B cell (primary cell): ENCODE data around the gene ARHGEF37. TPM values are rescaled to one million over a fixed set of nuclear protein-coding genes. Genes with fewer than 3 reads are reported as not detected.

ENCODE experiments used
- ATAC-seq: fragments of 200-7000 bp; cut with Tn5 transposase; one replicate; pipeline ENCODE4 v1.10.0; 2021; ENCODE audit warnings: low read depth, mild to moderate bottlenecking, moderate number of reproducible peaks, moderate library complexity
- CTCF ChIA-PET: fragments of 350-600 bp; sonication (Branson Sonifier 250); formaldehyde crosslinking; loops from one replicate; lab custom pipeline; 2021; ENCODE audit warnings: antibody characterized with exemption, inconsistent platforms; lab: Charles Lee
- POLR2A ChIA-PET: fragments of 350-600 bp; sonication (Branson Sonifier 250); formaldehyde crosslinking; loops from one replicate; lab custom pipeline; 2021; ENCODE audit warnings: antibody characterized with exemption; lab: Charles Lee
- DNase-seq: peaks from one replicate; pipeline ENCODE4 v3.0.0; 2013
- H2AFZ ChIP-seq: 2 replicates; pipeline ENCODE4 v1.6.1; 2012; ENCODE audit warnings: mild to moderate bottlenecking, low read depth, low read length; ENCODE audit not compliant: insufficient read depth, poor library complexity, severe bottlenecking
- H3K27ac ChIP-seq, 2 donors: 1 replicate in 1 of 2; 2 replicates in 1 of 2; pipeline ENCODE4 v1.5.1; 2012 to 2013; ENCODE audit warnings: low read length in 2 of 2, mild to moderate bottlenecking in 2 of 2, moderate library complexity in 1 of 2
- H3K27me3 ChIP-seq, 4 experiments: fragments of 200-600 bp in 1 of 4; sonication (generic) in 1 of 4; replicated peaks in 1 of 4; 1 replicate in 2 of 4; 2 replicates in 2 of 4; pipeline versions ENCODE4 v1.6.1 to v1.7.0; 2013 to 2016; ENCODE audit warnings: low read length in 3 of 4, mild to moderate bottlenecking in 2 of 4, mixed read lengths in 1 of 4, moderate library complexity in 1 of 4; ENCODE audit not compliant: insufficient read depth in 4 of 4, control insufficient read depth in 3 of 4; ENCODE audit errors: control extremely low read depth in 1 of 4
- H3K36me3 ChIP-seq, 2 experiments: replicated peaks in 1 of 2; 1 replicate in 1 of 2; 2 replicates in 1 of 2; pipeline versions ENCODE4 v1.6.1 to v1.7.1; 2013; ENCODE audit warnings: low read length in 1 of 2; ENCODE audit not compliant: insufficient read depth in 2 of 2, control insufficient read depth in 1 of 2; ENCODE audit errors: control extremely low read depth in 1 of 2, extremely low read depth in 1 of 2
- H3K4me1 ChIP-seq, 2 donors: fragments of 200-600 bp in 1 of 2; sonication (generic) in 1 of 2; 1 replicate in 1 of 2; 2 replicates in 1 of 2; pipeline versions ENCODE4 v1.5.1 to v1.6.1; 2013 to 2017; ENCODE audit warnings: low read length in 2 of 2; ENCODE audit not compliant: control insufficient read depth in 2 of 2, insufficient read depth in 2 of 2
- H3K4me2 ChIP-seq: replicated peaks from 2 replicates; pipeline ENCODE3; 2012; ENCODE audit warnings: mild to moderate bottlenecking, low read depth, low read length; ENCODE audit not compliant: poor library complexity, severe bottlenecking
- H3K4me3 ChIP-seq, 5 experiments: fragments of 200-600 bp in 1 of 5; sonication (generic) in 1 of 5; 1 replicate in 3 of 5; 2 replicates in 2 of 5; pipeline versions ENCODE4 v1.5.1 to v1.7.0; 2011 to 2016; ENCODE audit warnings: low read length in 4 of 5, mild to moderate bottlenecking in 4 of 5, low read depth in 2 of 5, control low read depth in 1 of 5, moderate library complexity in 1 of 5; ENCODE audit not compliant: insufficient read depth in 1 of 5; ENCODE audit errors: control extremely low read depth in 1 of 5, extremely low read depth in 1 of 5
- H3K79me2 ChIP-seq: fragments of 200-600 bp; sonication (generic); one replicate; pipeline ENCODE4 v1.6.0; 2016; ENCODE audit warnings: low read length; ENCODE audit not compliant: control insufficient read depth, insufficient read depth
- H3K9ac ChIP-seq: fragments of 200-600 bp; sonication (generic); 2 replicates; pipeline ENCODE4 v1.6.1; 2017; ENCODE audit warnings: mild to moderate bottlenecking, low read length, moderate library complexity
- H3K9me3 ChIP-seq, 3 donors: one replicate each; pipeline versions ENCODE4 v1.6.1 to v1.7.1; 2013; ENCODE audit warnings: low read length in 2 of 3; ENCODE audit not compliant: control insufficient read depth in 2 of 3, insufficient read depth in 1 of 3; ENCODE audit errors: control extremely low read depth in 1 of 3
- H4K20me1 ChIP-seq: 2 replicates; pipeline ENCODE4 v1.6.0; 2012; ENCODE audit warnings: mild to moderate bottlenecking, low read length; ENCODE audit not compliant: insufficient read depth, control insufficient read depth, poor library complexity, severe bottlenecking
- H3K27ac Mint-ChIP-seq: one replicate; pipeline ENCODE4 v1.8.0; 2021; ENCODE audit warnings: mixed read lengths
- H3K27me3 Mint-ChIP-seq: one replicate; pipeline ENCODE4 v1.8.0; 2021; ENCODE audit warnings: mixed read lengths
- H3K4me1 Mint-ChIP-seq: one replicate; pipeline ENCODE4 v1.8.0; 2021; ENCODE audit warnings: mixed read lengths
- H3K4me3 Mint-ChIP-seq: one replicate; pipeline ENCODE4 v1.8.0; 2021; ENCODE audit warnings: mixed read lengths
- H3K9me3 Mint-ChIP-seq: one replicate; pipeline ENCODE4 v1.8.0; 2022; ENCODE audit warnings: mixed read lengths; ENCODE audit not compliant: insufficient read depth
- CTCF ChIP-seq: fragments of 200-600 bp; IDR thresholded peaks from one replicate; pipeline ENCODE4 v1.8.0; 2022; ENCODE audit warnings: antibody characterized with exemption, mild to moderate bottlenecking
- EZH2 ChIP-seq: IDR thresholded peaks from 2 replicates; pipeline ENCODE4 v1.6.1; 2012; ENCODE audit warnings: borderline replicate concordance, low read depth, mild to moderate bottlenecking, moderate library complexity, low read length; ENCODE audit not compliant: insufficient read depth, poor library complexity, severe bottlenecking
- WGBS: methylation state at CpG from one replicate; pipeline ENCODE4 v1.1.5; 2013; ENCODE audit warnings: missing lambda C conversion rate; ENCODE audit not compliant: insufficient coverage; 5-methylcytosine and 5-hydroxymethylcytosine counted together
- intact Hi-C: fragments of 100-400 bp; cut with micrococcal nuclease; formaldehyde crosslinking; loops from one replicate; pipeline ENCODE4 v1.10.0; 2022
- polyA plus RNA-seq: library from polyadenylated mRNA; depleted of rRNA; stranded (reverse); fragments of >200 nt; gene quantifications from 2 replicates; pipeline ENCODE4 v1.2.3, GENCODE V29; 2012
- total RNA-seq, 2 donors: library from RNA; stranded (reverse); fragments of 120-200 nt in 1 of 2; gene quantifications; 1 replicate in 1 of 2; 2 replicates in 1 of 2; pipeline versions ENCODE4 v1.2.3 to v1.2.4, GENCODE V29; 2013 to 2022

The ARHGEF37 gene
- total and polyA plus RNA-seq, 2 donors (not counting 1 experiment from before 2014, with no cell fraction given): 0.06 to 1.7 TPM

GRCh38 chr5:149552038-149552494, 29.2 kb upstream of the ARHGEF37 start:
- DNase-seq (no peak), ATAC-seq (no peak)
- POLR2A ChIA-PET: interaction anchor here (0.8 to 1.7 kb wide), 3 partner anchors 31 to 1168 kb away, joined by 4 to 15 read pairs (median 5); partner anchors contain the start of genes FBXO38 and GRPEL2
- TF ChIP-seq EZH2 (no peak), CTCF (no peak)
- Mint-ChIP-seq H3K9me3 (no peaks in the 10 kb centered on the region), H3K27ac (peak overlapping the region; percentile 99), H3K4me3 (peak overlapping the region; percentile 97), H3K27me3 (no peaks in the 10 kb centered on the region), H3K4me1 (peaks cover 30% of the 10 kb centered on the region)
- Histone ChIP-seq H3K4me1 (peaks cover 18 to 27% of the 10 kb centered on the region in 2 donors), H3K9me3 (peaks cover 0 to 2% (median 0%) of the 10 kb centered on the region in 3 donors), H3K9ac (peak overlapping the region; percentile 95), H3K27me3 (no peaks in the 10 kb centered on the region), H3K36me3 (peaks cover 2 to 18% of the 10 kb centered on the region in 2 experiments), H3K4me2 (peak overlapping the region; percentile 91), H2AFZ (peak overlapping the region; percentile 86), H3K4me3 (peak overlapping the region; percentile 83 to 99 (median 94)), H3K79me2 (peaks cover 45% of the 10 kb centered on the region), H3K27ac (peak overlapping the region; percentile 87 to 97), H4K20me1 (peaks cover 23% of the 10 kb centered on the region)
- no CpG with 5 or more reads among the region's 6 CpGs for WGBS
- intact Hi-C loops: loop anchor here (5.0 kb wide), 2 partner anchors 180 to 1205 kb away; partner anchors contain the start of genes DCTN4 and PPARGC1B
- CTCF ChIA-PET: interaction anchor here (0.6 to 2.0 kb wide), 9 partner anchors 10 to 207 kb away, joined by 3 to 9 read pairs (median 5); partner anchors contain the start of gene GRPEL2

GRCh38 chr5:149552553-149553160, 28.6 kb upstream of the ARHGEF37 start:
- H3K36me3 ChIP-seq: peaks cover 2 to 15% of the 10 kb centered on the region in 2 experiments
- no peak overlapping the region for H3K4me3 ChIP-seq
- ATAC-seq (no peak), DNase-seq (no peak)
- H3K79me2 ChIP-seq: peaks cover 39% of the 10 kb centered on the region
- H4K20me1 ChIP-seq: peaks cover 17% of the 10 kb centered on the region
- WGBS: 100% methylated on average over 3 of the region's 18 CpGs
- H2AFZ ChIP-seq: no peak overlapping the region
- Mint-ChIP-seq H3K4me1 (peaks cover 25% of the 10 kb centered on the region), H3K27ac (no peak overlapping the region), H3K9me3 (no peaks in the 10 kb centered on the region), H3K4me3 (no peak overlapping the region), H3K27me3 (no peaks in the 10 kb centered on the region)
- CTCF ChIA-PET: interaction anchor here (1.4 to 2.0 kb wide), 2 partner anchors 111 to 208 kb away, joined by 5 to 8 read pairs; partner anchors contain the start of gene GRPEL2
- H3K4me1 ChIP-seq: peaks cover 15 to 27% of the 10 kb centered on the region in 2 donors
- peaks cover 0 to 2% (median 0%) of the 10 kb centered on the region in 3 donors for H3K9me3 ChIP-seq
- intact Hi-C loops: loop anchor here (5.0 kb wide), 2 partner anchors 180 to 1205 kb away; partner anchors contain the start of genes DCTN4 and PPARGC1B
- TF ChIP-seq EZH2: no peak
- no peak for TF ChIP-seq CTCF
- H3K27ac ChIP-seq: no peak overlapping the region
- H3K9ac ChIP-seq: no peak overlapping the region
- POLR2A ChIA-PET: interaction anchor here (0.7 kb wide), 1 partner anchor 194 kb away, joined by 3 read pairs; no protein-coding TSS in a partner anchor
- no peaks in the 10 kb centered on the region for H3K27me3 ChIP-seq
- no peak overlapping the region for H3K4me2 ChIP-seq
